Subcutaneous adipose tissue (tissue), 4 donors: ENCODE measurements around the gene MCM8. TPM values are rescaled to one million over a fixed set of nuclear protein-coding genes. Genes with fewer than 3 reads are reported as not detected.

Source experiments
- CTCF ChIP-seq: fragments of 450-650 bp; IDR thresholded peaks from one replicate; pipeline ENCODE4 v1.5.1; 2016; ENCODE audit warnings: low read depth, mild to moderate bottlenecking, control low read depth, antibody characterized with exemption, moderate library complexity
- total RNA-seq, 4 donors: library from RNA; depleted of rRNA; stranded (reverse); fragments of >200 nt; gene quantifications; one replicate each; pipeline ENCODE4 v1.1.0, GENCODE V29; 2016

Gene MCM8
- total RNA-seq, 4 donors from 2014 or later: 5.1 to 6.7 (median 5.5) TPM

- TF ChIP-seq CTCF: no peak
These were observed 30.6 kb upstream of the MCM8 start for GRCh38 chr20:5919626-5920544.

DNA sequence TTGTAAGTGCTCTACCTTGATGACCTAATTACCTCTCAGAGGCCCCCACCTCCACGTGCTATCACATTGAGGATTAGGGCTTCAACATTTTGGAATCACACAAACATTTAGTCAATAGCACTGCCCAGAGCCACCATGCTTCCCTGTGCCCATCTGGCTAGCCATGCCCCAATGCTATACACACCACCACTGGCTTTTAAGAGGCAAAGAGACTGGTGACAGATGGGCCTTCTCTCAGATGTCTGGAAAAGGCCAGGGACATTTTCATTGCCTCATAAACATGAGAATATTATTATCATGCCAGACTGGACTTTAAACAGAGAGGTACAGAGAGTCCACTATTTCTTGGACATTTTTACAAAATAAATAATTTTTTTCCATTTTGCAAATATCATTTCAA lies 29.9 kb upstream of the MCM8 start:
- no peak for TF ChIP-seq CTCF

DNA sequence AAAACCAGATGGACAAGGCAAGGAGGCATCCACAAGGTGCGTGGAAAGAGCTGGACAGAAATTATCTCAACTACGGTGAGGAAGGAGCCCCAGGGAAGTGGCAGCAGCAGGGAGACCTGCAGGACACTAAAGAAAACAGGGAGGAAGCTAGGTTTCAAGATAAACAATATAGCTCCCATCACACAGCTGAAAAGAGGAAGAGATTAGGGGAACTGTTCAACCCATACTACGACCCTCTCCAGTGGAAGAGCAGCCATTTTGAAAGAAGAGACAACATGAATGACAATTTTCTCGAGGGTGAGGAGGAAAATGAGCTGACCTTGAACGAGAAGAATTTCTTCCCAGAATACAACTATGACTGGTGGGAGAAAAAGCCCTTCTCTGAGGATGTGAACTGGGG lies 27.0 kb upstream of the MCM8 start:
- no peak for TF ChIP-seq CTCF

DNA sequence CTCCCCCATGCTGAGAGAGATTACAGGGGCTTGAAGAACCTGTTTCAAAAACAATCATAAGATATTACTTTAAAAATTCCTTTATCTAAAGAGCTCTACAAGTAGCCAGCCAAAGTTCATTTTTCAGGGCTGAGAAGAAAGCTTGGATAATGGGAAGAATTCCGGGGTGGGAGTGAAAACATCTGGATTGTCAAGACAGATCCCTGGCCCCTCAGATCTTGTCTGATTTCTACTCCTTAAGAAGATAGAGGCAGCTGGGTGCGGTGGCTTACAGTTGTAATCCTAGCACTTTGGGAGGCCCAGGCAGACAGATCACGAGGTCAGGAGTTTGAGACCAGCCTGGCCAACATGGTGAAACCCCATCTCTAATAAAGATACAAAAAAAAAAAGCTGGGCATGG lies 24.9 kb upstream of the MCM8 start:
- TF ChIP-seq CTCF: no peak

DNA sequence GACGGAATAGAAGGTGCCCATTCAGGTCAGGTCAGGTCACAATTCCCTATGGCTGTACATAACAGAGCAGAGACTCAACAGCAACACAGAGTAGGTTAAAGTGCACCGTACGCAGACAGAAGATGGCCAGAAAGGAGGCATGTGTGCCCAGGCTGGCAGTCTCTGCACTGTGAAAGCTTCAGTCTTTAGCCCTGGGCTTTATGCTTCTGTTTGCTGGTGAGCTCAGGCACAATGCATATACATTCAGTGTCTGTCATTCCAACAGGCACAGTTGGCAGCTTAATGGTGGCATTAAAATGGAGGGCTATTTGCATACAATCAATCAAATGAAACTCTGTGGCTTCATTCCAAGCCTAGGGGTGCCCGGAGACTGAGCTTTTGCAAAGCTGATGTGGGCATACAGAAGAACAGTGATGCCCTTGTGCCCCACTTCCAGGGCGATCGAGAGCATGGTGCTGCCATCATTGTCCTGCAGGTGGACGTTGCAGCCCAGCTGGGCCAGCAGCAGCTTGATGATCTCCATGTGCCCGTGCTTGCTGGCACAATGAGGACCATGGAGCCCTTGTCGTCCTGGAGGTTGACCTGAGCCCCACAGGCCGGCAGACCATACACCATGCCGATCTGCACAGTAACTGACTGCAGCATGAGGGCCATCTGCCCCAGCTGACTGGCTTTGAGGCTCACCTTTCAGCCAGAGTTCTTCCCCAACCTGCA lies 22.5 kb upstream of the MCM8 start:
- no peak for TF ChIP-seq CTCF

DNA sequence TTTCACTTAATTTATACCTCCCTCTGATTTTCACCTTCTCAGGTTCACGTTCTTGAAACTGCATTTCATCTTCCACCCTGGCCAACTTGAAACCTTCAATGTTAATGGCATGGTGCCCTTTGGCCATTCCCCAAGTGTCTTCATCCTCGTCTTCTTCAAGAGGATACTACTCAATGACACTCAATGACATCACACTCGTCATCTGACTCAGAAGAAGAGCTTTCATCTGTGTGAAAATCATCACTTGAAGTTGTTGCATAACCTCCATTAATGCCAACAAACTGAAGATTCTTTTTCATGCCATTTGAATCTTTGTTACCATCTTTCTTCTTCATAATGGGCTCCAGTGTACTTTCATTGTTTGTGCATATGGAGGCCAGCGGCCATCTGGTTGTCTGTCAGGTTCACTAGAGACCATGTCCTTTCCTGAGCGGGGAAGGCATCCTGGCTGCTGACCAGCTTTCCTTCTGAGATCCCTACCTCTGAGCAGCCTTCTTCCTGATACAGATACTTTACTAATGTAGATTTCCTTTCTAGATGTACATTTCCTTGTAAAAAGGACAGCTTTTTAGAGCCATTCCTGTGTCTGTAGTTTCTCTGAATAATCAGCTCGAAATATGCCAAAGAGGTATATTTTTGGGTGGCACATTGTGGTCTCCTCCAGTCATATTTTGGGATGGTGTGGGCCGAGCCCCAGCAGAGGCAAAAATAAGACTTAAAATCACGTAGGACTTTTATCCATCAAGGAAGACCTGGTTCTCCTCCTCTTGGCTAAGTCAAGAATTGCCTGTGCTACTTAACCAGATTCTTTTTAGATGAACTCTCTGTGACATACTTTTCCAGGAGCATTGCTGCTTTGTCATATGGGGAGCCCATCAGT lies 21.4 kb upstream of the MCM8 start:
- TF ChIP-seq CTCF: no peak

DNA sequence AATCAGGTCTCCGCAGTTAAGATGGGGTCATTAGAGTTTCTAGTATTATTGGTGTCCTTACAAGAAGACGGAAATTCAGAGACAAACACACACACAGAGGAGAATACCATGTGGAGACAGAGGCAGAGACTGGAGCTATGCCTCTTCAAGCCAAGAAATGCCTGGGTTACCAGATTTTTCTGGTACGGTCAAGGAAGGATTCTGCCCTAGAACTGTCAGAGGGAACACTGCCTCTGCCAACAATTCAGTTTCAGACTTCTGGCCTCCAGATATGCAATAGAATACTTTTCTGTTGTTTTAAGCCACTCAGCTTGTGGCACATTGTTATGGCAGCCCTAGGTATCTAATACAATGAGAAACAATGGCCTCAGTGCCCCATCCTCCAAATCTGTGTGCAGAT lies 19.0 kb upstream of the MCM8 start:
- no peak for TF ChIP-seq CTCF
